Stimulated activated CD8-positive, alpha-beta memory T cell treated with anti-CD3 and anti-CD28 coated beads, Interleukin-7, amount 100 ng/mL, for 1 hour (primary cell): ENCODE data around the gene CADPS2.
"Not testable (repeated sequence)": the region's sequence is repeated elsewhere in the genome, so short reads cannot be mapped to it uniquely, and the experiment has no call there.

Experiments used
- DNase-seq, 2 donors: peaks; one replicate each; pipeline ENCODE4 v3.0.0-alpha.2; 2020; ENCODE audit warnings: low read depth in 2 of 2

Gene CADPS2

GRCh38 chr7:122709930-122710646 is 176.2 kb downstream of the CADPS2 start:
- no peak for DNase-seq

- no peak for DNase-seq
Measured at GRCh38 chr7:122706836-122707235, 179.4 kb downstream of the CADPS2 start.

- no peak for DNase-seq
Measured at GRCh38 chr7:122702872-122703510, 183.3 kb downstream of the CADPS2 start, which contains the start of gene RNF148. Gene RNF148, minus strand, starts transcription at chr7:122702922. Its CDS starts 172 bp downstream, at chr7:122702750.

GRCh38 chr7:122699017-122699416 is 187.2 kb downstream of the CADPS2 start, which contains the start of gene RNF133:
Gene RNF133, minus strand, starts transcription at chr7:122699117. Its CDS starts 199 bp downstream, at chr7:122698918.
- DNase-seq = no peak

GRCh38 chr7:122695816-122696215 is 190.4 kb downstream of the CADPS2 start:
- DNase-seq = no peak

GRCh38 chr7:122694697-122695096 is 191.6 kb downstream of the CADPS2 start:
- no peak for DNase-seq

GRCh38 chr7:122692769-122693309 is 193.4 kb downstream of the CADPS2 start:
- no peak for DNase-seq

GRCh38 chr7:122691569-122692235 is 194.6 kb downstream of the CADPS2 start:
- DNase-seq = no peak

- no peak for DNase-seq
Measured at GRCh38 chr7:122689346-122690109, 196.7 kb downstream of the CADPS2 start.

GRCh38 chr7:122688400-122688998 is 197.8 kb downstream of the CADPS2 start:
- DNase-seq = no peak

GRCh38 chr7:122686360-122686878 is 199.8 kb downstream of the CADPS2 start:
- no peak for DNase-seq

- no peak for DNase-seq
Measured at GRCh38 chr7:122684504-122684903, 201.8 kb downstream of the CADPS2 start.

GRCh38 chr7:122682815-122683550 is 203.3 kb downstream of the CADPS2 start:
- no peak for DNase-seq

GRCh38 chr7:122681186-122681585 is 205.1 kb downstream of the CADPS2 start:
- not testable (repeated sequence) for DNase-seq

- DNase-seq = no peak
Measured at GRCh38 chr7:122679813-122680212, 206.4 kb downstream of the CADPS2 start.

- not testable (repeated sequence) for DNase-seq
Measured at GRCh38 chr7:122679269-122679709, 207.0 kb downstream of the CADPS2 start.

GRCh38 chr7:122677149-122677548 is 209.1 kb downstream of the CADPS2 start:
- DNase-seq = no peak

- DNase-seq = no peak
Measured at GRCh38 chr7:122676466-122676865, 209.8 kb downstream of the CADPS2 start.

GRCh38 chr7:122675621-122676020 is 210.6 kb downstream of the CADPS2 start:
- DNase-seq = no peak

- DNase-seq = no peak
Measured at GRCh38 chr7:122675011-122675410, 211.2 kb downstream of the CADPS2 start.
